ENCODE results near the gene RGS13. TPM values are rescaled to one million over a fixed set of nuclear protein-coding genes. Genes with fewer than 3 reads are reported as not detected.

The RGS13 gene
- total RNA-seq, 1 donor from 2014 or later, result 0.22 TPM

DNA sequence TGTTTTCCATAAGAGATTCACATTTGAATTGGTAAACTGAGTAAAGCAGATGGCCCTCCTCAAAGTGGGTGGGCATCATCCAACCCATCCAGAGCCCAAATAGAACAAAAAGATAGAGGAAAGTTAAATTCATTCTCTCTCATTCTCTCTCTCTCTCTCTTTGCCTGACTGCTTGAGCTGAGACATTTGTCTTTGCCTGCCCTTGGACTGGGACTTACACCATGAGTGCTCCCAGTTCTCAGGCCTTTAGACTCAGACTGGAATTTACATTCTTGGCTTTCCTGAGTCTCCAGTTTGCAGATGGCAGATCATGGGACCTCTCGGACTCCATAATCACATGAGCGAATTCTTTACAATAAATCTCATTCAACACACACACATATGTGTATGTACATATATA lies 69.6 kb downstream of the RGS13 start:
- no peaks in the 10 kb centered on the region for H3K27me3 ChIP-seq (ENCODE audit: low read depth)
- intact Hi-C loops (cut with micrococcal nuclease), result no loop called here
- no peak overlapping the region for H3K4me3 ChIP-seq
- TF ChIP-seq, protein P1, sequence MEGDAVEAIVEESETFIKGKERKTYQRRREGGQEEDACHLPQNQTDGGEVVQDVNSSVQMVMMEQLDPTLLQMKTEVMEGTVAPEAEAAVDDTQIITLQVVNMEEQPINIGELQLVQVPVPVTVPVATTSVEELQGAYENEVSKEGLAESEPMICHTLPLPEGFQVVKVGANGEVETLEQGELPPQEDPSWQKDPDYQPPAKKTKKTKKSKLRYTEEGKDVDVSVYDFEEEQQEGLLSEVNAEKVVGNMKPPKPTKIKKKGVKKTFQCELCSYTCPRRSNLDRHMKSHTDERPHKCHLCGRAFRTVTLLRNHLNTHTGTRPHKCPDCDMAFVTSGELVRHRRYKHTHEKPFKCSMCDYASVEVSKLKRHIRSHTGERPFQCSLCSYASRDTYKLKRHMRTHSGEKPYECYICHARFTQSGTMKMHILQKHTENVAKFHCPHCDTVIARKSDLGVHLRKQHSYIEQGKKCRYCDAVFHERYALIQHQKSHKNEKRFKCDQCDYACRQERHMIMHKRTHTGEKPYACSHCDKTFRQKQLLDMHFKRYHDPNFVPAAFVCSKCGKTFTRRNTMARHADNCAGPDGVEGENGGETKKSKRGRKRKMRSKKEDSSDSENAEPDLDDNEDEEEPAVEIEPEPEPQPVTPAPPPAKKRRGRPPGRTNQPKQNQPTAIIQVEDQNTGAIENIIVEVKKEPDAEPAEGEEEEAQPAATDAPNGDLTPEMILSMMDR (IDR thresholded peaks at IDR 0.05; ENCODE audit: borderline replicate concordance), result no peak
- no peaks in the 10 kb centered on the region for H3K36me3 ChIP-seq
- no peak overlapping the region for H3K27ac ChIP-seq (replicated peaks)
- no peak for DNase-seq
- peaks cover 18% of the 10 kb centered on the region for H3K4me1 ChIP-seq
- H3K9me3 ChIP-seq (replicated peaks), result no peaks in the 10 kb centered on the region

DNA sequence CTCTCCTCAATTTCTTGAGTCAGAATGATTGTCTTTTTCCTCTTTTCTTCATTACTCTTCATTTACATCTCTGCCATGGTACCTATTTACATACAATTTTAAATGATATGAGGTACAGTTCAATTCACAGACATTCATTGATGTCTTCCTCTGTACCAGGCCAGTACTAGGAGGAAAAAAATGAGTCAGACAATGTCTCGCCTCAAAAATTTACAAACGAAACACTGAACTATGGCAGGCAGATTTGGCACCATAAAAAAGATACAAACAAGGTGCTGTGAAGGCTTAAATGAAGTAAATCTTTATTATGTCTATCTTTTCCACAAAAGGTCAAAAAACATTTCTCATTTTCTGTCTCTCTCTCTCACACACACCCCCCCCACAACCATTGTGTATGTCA lies 71.0 kb downstream of the RGS13 start:
- H3K9me3 ChIP-seq (replicated peaks), result no peaks in the 10 kb centered on the region
- DNase-seq, result no peak
- intact Hi-C loops (cut with micrococcal nuclease), result no loop called here
- no peak overlapping the region for H3K4me3 ChIP-seq
- TF ChIP-seq, protein P1 (IDR thresholded peaks at IDR 0.05; ENCODE audit: borderline replicate concordance), result no peak
- no peak overlapping the region for H3K27ac ChIP-seq (replicated peaks)
- H3K27me3 ChIP-seq (ENCODE audit: low read depth), result no peaks in the 10 kb centered on the region
- H3K4me1 ChIP-seq, result peaks cover 3% of the 10 kb centered on the region
- H3K36me3 ChIP-seq, result no peaks in the 10 kb centered on the region

DNA sequence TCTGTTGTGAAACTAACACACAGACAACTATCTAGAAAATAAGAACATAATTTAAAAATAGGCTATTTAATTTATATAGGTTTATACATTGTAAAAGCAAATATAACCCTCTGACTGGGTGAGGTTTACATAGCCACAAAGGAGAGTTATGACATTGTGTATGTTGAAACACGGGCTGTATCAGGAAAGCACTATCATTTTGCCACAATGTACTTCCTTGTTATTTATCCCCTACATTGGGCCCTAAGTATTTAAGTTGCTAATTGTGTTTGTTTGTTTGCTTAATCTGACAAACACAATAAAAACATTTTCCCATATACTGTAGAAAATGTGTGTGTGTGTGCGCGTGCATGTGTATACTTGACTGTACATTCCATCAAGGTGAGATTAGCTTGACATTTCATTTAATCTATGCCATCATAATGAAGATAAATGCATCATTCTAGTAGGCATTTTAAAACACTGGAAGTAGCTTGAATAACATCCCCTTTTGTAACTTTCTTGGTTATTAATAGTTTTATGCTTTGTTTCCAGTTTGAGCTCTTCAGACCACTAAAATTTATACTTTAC lies 72.1 kb downstream of the RGS13 start:
- no peak for DNase-seq
- H3K27me3 ChIP-seq (ENCODE audit: low read depth), result no peaks in the 10 kb centered on the region
- no peaks in the 10 kb centered on the region for H3K9me3 ChIP-seq (replicated peaks)
- intact Hi-C loops (cut with micrococcal nuclease), result no loop called here
- no peak overlapping the region for H3K4me3 ChIP-seq
- H3K36me3 ChIP-seq, result no peaks in the 10 kb centered on the region
- no peak overlapping the region for H3K27ac ChIP-seq (replicated peaks)
- no peaks in the 10 kb centered on the region for H3K4me1 ChIP-seq
- TF ChIP-seq, protein P1 (IDR thresholded peaks at IDR 0.05; ENCODE audit: borderline replicate concordance), result no peak

DNA sequence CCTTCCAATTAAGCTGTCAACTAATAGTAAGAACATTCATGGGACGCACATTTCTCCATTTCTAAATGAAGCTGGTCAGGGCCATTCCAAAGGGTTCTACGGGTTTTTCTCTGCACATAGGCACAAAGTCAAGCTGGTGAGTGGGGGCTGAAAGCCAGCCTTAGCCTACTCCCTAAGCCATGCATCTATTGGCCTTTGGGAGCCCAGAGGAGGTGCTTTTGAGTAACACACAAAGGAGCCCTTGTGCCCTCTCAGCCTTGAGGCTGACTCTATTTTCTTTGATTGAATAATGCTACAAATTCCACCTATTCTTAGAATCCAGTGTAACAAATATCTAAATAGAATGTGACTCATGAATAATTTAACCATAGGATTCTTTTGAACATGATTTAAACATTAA lies 73.6 kb downstream of the RGS13 start:
- H3K36me3 ChIP-seq, result no peaks in the 10 kb centered on the region
- no peak overlapping the region for H3K27ac ChIP-seq (replicated peaks)
- H3K4me1 ChIP-seq, result no peaks in the 10 kb centered on the region
- TF ChIP-seq, protein P1 (IDR thresholded peaks at IDR 0.05; ENCODE audit: borderline replicate concordance), result no peak
- H3K27me3 ChIP-seq (ENCODE audit: low read depth), result no peaks in the 10 kb centered on the region
- no peak for DNase-seq
- intact Hi-C loops (cut with micrococcal nuclease), result no loop called here
- H3K9me3 ChIP-seq (replicated peaks), result no peaks in the 10 kb centered on the region
- H3K4me3 ChIP-seq, result no peak overlapping the region

Other genes starting within 250 kb of the RGS13 start
- 0.74 TPM for gene RGS1, start 60.4 kb upstream of the RGS13 start, total RNA-seq
- gene RGS2, start 172.9 kb downstream of the RGS13 start, total RNA-seq, result 15.8 TPM